ENCODE results near the gene SLC2A13.

DNA sequence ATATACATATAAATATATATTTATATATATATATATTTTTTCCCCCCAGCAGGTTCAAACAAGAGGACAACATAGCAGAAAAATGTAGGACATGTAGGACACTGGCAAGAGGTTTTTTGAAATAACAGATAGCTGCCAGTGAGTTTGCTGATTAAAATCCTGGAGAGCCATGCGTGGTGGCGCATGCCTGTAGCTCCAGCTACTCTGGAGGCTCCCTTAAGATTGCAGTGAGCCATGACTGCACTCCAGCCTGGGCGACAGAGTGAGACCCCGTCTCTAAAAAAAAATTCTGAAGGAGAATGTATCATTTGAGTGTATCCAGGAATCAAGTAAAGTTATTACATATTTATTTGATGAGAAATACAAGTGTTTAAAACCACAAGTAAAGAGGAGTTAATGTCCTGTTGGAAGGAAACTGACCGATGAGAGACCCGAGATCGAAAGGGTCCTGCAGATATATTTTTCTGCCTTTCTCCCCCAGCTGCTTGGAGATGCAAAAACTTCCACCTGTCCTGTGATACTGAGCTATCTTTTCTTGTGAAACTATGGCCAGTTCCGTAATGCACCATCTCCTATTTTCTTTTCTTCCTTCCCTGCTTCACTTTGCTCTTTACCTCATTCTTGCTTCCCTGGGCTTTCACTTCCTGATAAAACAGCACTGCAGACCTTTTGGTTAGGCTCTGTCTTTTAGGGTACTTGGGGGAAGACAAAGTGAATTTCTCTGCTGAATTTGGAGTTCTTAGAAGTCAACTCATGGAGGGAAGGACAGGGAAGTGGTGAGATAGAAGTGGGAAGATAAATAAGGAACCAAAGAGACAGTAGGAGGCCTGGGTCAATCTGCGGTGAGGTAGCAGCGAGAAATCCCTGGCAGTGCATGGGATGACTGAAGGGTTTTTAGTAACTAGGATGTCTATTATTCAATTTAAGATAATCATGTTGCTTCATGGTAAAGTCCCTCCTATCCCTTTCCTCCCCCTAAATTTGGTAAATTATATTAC, 41.2 kb upstream of the SLC2A13 start:
- TF ChIP-seq, protein P1, sequence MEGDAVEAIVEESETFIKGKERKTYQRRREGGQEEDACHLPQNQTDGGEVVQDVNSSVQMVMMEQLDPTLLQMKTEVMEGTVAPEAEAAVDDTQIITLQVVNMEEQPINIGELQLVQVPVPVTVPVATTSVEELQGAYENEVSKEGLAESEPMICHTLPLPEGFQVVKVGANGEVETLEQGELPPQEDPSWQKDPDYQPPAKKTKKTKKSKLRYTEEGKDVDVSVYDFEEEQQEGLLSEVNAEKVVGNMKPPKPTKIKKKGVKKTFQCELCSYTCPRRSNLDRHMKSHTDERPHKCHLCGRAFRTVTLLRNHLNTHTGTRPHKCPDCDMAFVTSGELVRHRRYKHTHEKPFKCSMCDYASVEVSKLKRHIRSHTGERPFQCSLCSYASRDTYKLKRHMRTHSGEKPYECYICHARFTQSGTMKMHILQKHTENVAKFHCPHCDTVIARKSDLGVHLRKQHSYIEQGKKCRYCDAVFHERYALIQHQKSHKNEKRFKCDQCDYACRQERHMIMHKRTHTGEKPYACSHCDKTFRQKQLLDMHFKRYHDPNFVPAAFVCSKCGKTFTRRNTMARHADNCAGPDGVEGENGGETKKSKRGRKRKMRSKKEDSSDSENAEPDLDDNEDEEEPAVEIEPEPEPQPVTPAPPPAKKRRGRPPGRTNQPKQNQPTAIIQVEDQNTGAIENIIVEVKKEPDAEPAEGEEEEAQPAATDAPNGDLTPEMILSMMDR (IDR thresholded peaks at IDR 0.05 in 8 of 11, conservative IDR thresholded peaks at IDR 0.05 in 3 of 11), result no peak
- TF ChIP-seq POLR2A (IDR thresholded peaks at IDR 0.05) (no peak), POLR2AphosphoS5 (IDR thresholded peaks at IDR 0.05) (no peak)
